Right cardiac atrium (tissue), 5 donors: ENCODE results near the gene CDIP1. TPM values are rescaled to one million over a fixed set of nuclear protein-coding genes. Genes with fewer than 3 reads are reported as not detected.

Source experiments
- ATAC-seq, 2 donors: fragments of 200-7000 bp; cut with Tn5 transposase; one replicate each; pipeline versions ENCODE4 v1.8.0 to v1.9.1; 2020; ENCODE audit warnings: moderate library complexity in 2 of 2, mild to moderate bottlenecking in 1 of 2
- DNase-seq, 3 donors: peaks; one replicate each; pipeline ENCODE4 v3.0.0-alpha.2; 2020
- H3K27ac ChIP-seq: one replicate; pipeline ENCODE4 v1.5.1; 2013; ENCODE audit warnings: mild to moderate bottlenecking, low read length, control low read depth, moderate library complexity
- H3K27me3 ChIP-seq: one replicate; pipeline ENCODE4 v1.6.1; 2013; ENCODE audit not compliant: control insufficient read depth, insufficient read depth
- H3K4me1 ChIP-seq: one replicate; pipeline ENCODE4 v1.6.1; 2013; ENCODE audit warnings: low read length; ENCODE audit not compliant: control insufficient read depth, insufficient read depth
- H3K4me3 ChIP-seq: one replicate; pipeline ENCODE4 v1.5.1; 2013; ENCODE audit warnings: low read length, control low read depth
- H3K9me3 ChIP-seq: one replicate; pipeline ENCODE4 v1.6.1; 2013; ENCODE audit warnings: low read length; ENCODE audit not compliant: control insufficient read depth
- WGBS: extraction: QIAGEN DNeasy Blood & Tissue Kit; methylation state at CpG from one replicate; pipeline ENCODE4 v1.1.7; 2013; 5-methylcytosine and 5-hydroxymethylcytosine counted together
- intact Hi-C, 4 donors: fragments of 100-400 bp; cut with DNase I; formaldehyde crosslinking; loops; one replicate each; pipeline versions ENCODE4 v1.11.0 to v1.14.0; 2022 to 2023
- polyA plus RNA-seq: library from polyadenylated mRNA; stranded (reverse); fragments of 200-250 nt; gene quantifications from one replicate; pipeline ENCODE4 v1.2.3, GENCODE V29; 2013
- total RNA-seq, 4 donors: library from RNA; stranded (reverse); fragmentation: NEBNext Ultra II Directional; extraction: Animal tissue kit (Norgen Biotek cat#: 25700); gene quantifications; one replicate each; pipeline ENCODE4 v1.2.1, GENCODE V29; 2021
- donor health status: healthy with polysubstance abuse.
- donor health status: DM: no; HTN: yes; CAD: no.
- donor health status: DM: no; HTN: no; CAD: no.
- donor health status: DM: no; HTN: yes; CAD: no; lungs with severe emphysema.
- donor health status: DM: yes; HTN: yes; CAD: no.

The CDIP1 gene
- total and polyA plus RNA-seq, 5 donors, result 34.2 to 46.8 (median 41.7) TPM

GRCh38 chr16:4570688-4571321, 32.2 kb upstream of the CDIP1 start:
- Histone ChIP-seq H3K9me3 (no peaks in the 10 kb centered on the region), H3K4me3 (no peak overlapping the region), H3K27me3 (no peaks in the 10 kb centered on the region), H3K27ac (no peak overlapping the region), H3K4me1 (no peaks in the 10 kb centered on the region)
- intact Hi-C loops, result no loop called here
- DNase-seq (no peak), ATAC-seq (no peak)
- 74% methylated on average over 15 of the region's 15 CpGs for WGBS

- Histone ChIP-seq H3K9me3 (no peaks in the 10 kb centered on the region), H3K4me1 (no peaks in the 10 kb centered on the region), H3K4me3 (no peak overlapping the region), H3K27ac (no peak overlapping the region), H3K27me3 (no peaks in the 10 kb centered on the region)
- intact Hi-C loops, result no loop called here
- WGBS, result 76% methylated on average over 6 of the region's 6 CpGs
- ATAC-seq, result no peak
- no peak for DNase-seq
Measured at GRCh38 chr16:4570086-4570485, 31.5 kb upstream of the CDIP1 start.

GRCh38 chr16:4566144-4566543, 27.6 kb upstream of the CDIP1 start:
- Histone ChIP-seq H3K4me3 (no peak overlapping the region), H3K27me3 (no peaks in the 10 kb centered on the region), H3K9me3 (no peaks in the 10 kb centered on the region), H3K27ac (no peak overlapping the region), H3K4me1 (no peaks in the 10 kb centered on the region)
- 82% methylated on average over 3 of the region's 3 CpGs for WGBS
- DNase-seq, result no peak
- ATAC-seq, result no peak
- intact Hi-C loops, result no loop called here

- H3K27me3 ChIP-seq, result no peaks in the 10 kb centered on the region
- no peak for DNase-seq
- no peaks in the 10 kb centered on the region for H3K9me3 ChIP-seq
- H3K27ac ChIP-seq, result no peak overlapping the region
- H3K4me3 ChIP-seq, result no peak overlapping the region
- ATAC-seq, result no peak
- no peaks in the 10 kb centered on the region for H3K4me1 ChIP-seq
- intact Hi-C loops, result no loop called here
- WGBS, result 82% methylated on average over 18 of the region's 18 CpGs
Measured at GRCh38 chr16:4564661-4565267, 26.2 kb upstream of the CDIP1 start.

GRCh38 chr16:4561596-4561995, 23.0 kb upstream of the CDIP1 start:
- ATAC-seq (no peak), DNase-seq (no peak)
- H3K27ac ChIP-seq, result no peak overlapping the region
- H3K27me3 ChIP-seq, result no peaks in the 10 kb centered on the region
- no peaks in the 10 kb centered on the region for H3K4me1 ChIP-seq
- H3K4me3 ChIP-seq, result no peak overlapping the region
- intact Hi-C loops, result no loop called here
- WGBS, result 61% methylated on average over 9 of the region's 9 CpGs
- no peaks in the 10 kb centered on the region for H3K9me3 ChIP-seq

GRCh38 chr16:4557973-4558372, 19.4 kb upstream of the CDIP1 start:
- Histone ChIP-seq H3K4me1 (no peaks in the 10 kb centered on the region), H3K4me3 (no peak overlapping the region), H3K9me3 (no peaks in the 10 kb centered on the region), H3K27me3 (no peaks in the 10 kb centered on the region), H3K27ac (no peak overlapping the region)
- no peak for ATAC-seq
- DNase-seq, result no peak
- intact Hi-C loops, result no loop called here
- WGBS, result 73% methylated on average over 10 of the region's 10 CpGs

GRCh38 chr16:4556580-4556979, 18.0 kb upstream of the CDIP1 start:
- Histone ChIP-seq H3K4me1 (no peaks in the 10 kb centered on the region), H3K27ac (no peak overlapping the region), H3K27me3 (no peaks in the 10 kb centered on the region), H3K4me3 (no peak overlapping the region), H3K9me3 (no peaks in the 10 kb centered on the region)
- WGBS, result 82% methylated on average over 14 of the region's 14 CpGs
- DNase-seq (no peak), ATAC-seq (no peak)
- intact Hi-C loops, result no loop called here

GRCh38 chr16:4556112-4556511, 17.5 kb upstream of the CDIP1 start, which contains the start of gene C16orf96:
TSS of gene C16orf96 (plus strand) at chr16:4556340. CDS start at chr16:4556490, 150 bp downstream.
- 78% methylated on average over 4 of the region's 4 CpGs for WGBS
- no peaks in the 10 kb centered on the region for H3K27me3 ChIP-seq
- DNase-seq, result no peak

GRCh38 chr16:4552541-4552940, 14.0 kb upstream of the CDIP1 start:
- DNase-seq (no peak), ATAC-seq (no peak)
- 59% methylated on average over 3 of the region's 3 CpGs for WGBS
- Histone ChIP-seq H3K4me3 (no peak overlapping the region), H3K27me3 (no peaks in the 10 kb centered on the region), H3K4me1 (no peaks in the 10 kb centered on the region), H3K9me3 (no peaks in the 10 kb centered on the region), H3K27ac (no peak overlapping the region)
- intact Hi-C loops, result no loop called here

More at GRCh38 chr16:4556112-4556511, 17.5 kb upstream of the CDIP1 start, which contains the start of gene C16orf96:
- no peaks in the 10 kb centered on the region for H3K4me1 ChIP-seq
- no peak for ATAC-seq
- H3K27ac ChIP-seq, result no peak within 1 kb of the TSS
- H3K9me3 ChIP-seq, result no peaks in the 10 kb centered on the region
- no peak within 1 kb of the TSS for H3K4me3 ChIP-seq
- intact Hi-C loops, result no loop called here

GRCh38 chr16:4550591-4550990, 12.0 kb upstream of the CDIP1 start:
- Histone ChIP-seq H3K27me3 (no peaks in the 10 kb centered on the region), H3K4me1 (no peaks in the 10 kb centered on the region), H3K9me3 (no peaks in the 10 kb centered on the region), H3K27ac (no peak overlapping the region), H3K4me3 (no peak overlapping the region)
- DNase-seq (no peak), ATAC-seq (no peak)
- intact Hi-C loops, result no loop called here
- WGBS, result 37% methylated on average over 4 of the region's 4 CpGs

GRCh38 chr16:4548124-4548523, 9.6 kb upstream of the CDIP1 start:
- 81% methylated on average over 13 of the region's 13 CpGs for WGBS
- Histone ChIP-seq H3K4me3 (no peak overlapping the region), H3K9me3 (no peaks in the 10 kb centered on the region), H3K27ac (no peak overlapping the region), H3K27me3 (no peaks in the 10 kb centered on the region), H3K4me1 (no peaks in the 10 kb centered on the region)
- ATAC-seq (no peak), DNase-seq (no peak)
- intact Hi-C loops, result loop anchor here (5.0 kb wide), 2 partner anchors 36 to 41 kb away; no protein-coding TSS in a partner anchor
